Sigmoid colon (tissue), 7 donors: Measurements from ENCODE around the gene MCF2L. TPM values are rescaled to one million over a fixed set of nuclear protein-coding genes. Genes with fewer than 3 reads are reported as not detected.

Experiments used
- DNase-seq: peaks from one replicate; pipeline ENCODE4 v3.0.0-alpha.2; 2019
- H3K27ac ChIP-seq, 4 donors: fragments of 200-600 bp; sonication (generic); one replicate each; pipeline ENCODE4 v1.5.1; 2016 to 2019; ENCODE audit warnings: mild to moderate bottlenecking in 1 of 4
- H3K27me3 ChIP-seq, 3 donors: fragments of 200-600 bp; sonication (generic); one replicate each; pipeline ENCODE4 v1.5.1; 2019; ENCODE audit warnings: mild to moderate bottlenecking in 1 of 3
- H3K36me3 ChIP-seq, 4 donors: fragments of 200-600 bp; sonication (generic); one replicate each; pipeline ENCODE4 v1.5.1; 2016 to 2019
- H3K4me1 ChIP-seq, 4 donors: fragments of 200-600 bp; sonication (generic); one replicate each; pipeline ENCODE4 v1.5.1; 2017 to 2019
- H3K4me3 ChIP-seq, 4 donors: fragments of 200-600 bp; sonication (generic); one replicate each; pipeline ENCODE4 v1.5.1; 2017 to 2019; ENCODE audit warnings: mild to moderate bottlenecking in 2 of 4, moderate library complexity in 1 of 4
- H3K9me3 ChIP-seq, 4 donors: fragments of 200-600 bp in 3 of 4; sonication (generic) in 3 of 4; one replicate each; pipeline versions ENCODE4 v1.5.1 to v1.6.1; 2013 to 2019
- CTCF ChIP-seq, 4 experiments: fragments of 450-650 bp in 3 of 4; fragments of 200-600 bp in 1 of 4; IDR thresholded peaks; one replicate each; pipeline ENCODE4 v1.5.1; 2016 to 2019; ENCODE audit warnings: antibody characterized with exemption in 4 of 4, mild to moderate bottlenecking in 3 of 4, moderate library complexity in 2 of 4
- EP300 ChIP-seq, 4 donors: sonication (generic); formaldehyde crosslinking; IDR thresholded peaks; one replicate each; pipeline ENCODE4 v1.6.1; 2017; ENCODE audit warnings: antibody characterized with exemption in 4 of 4
- POLR2A ChIP-seq, 2 donors: fragments of 450-650 bp; IDR thresholded peaks; one replicate each; pipeline ENCODE4 v1.6.1; 2016; ENCODE audit warnings: antibody characterized with exemption in 2 of 2, mild to moderate bottlenecking in 2 of 2, moderate library complexity in 2 of 2
- POLR2AphosphoS5 ChIP-seq, 4 donors: sonication (generic); formaldehyde crosslinking; IDR thresholded peaks; one replicate each; pipeline ENCODE4 v1.6.1; 2017; ENCODE audit warnings: antibody characterized with exemption in 4 of 4
- WGBS, 2 donors: extraction: QIAGEN DNeasy Blood & Tissue Kit; methylation state at CpG; one replicate each; pipeline ENCODE4 v1.1.7; 2013; 5-methylcytosine and 5-hydroxymethylcytosine counted together
- intact Hi-C: fragments of 100-400 bp; cut with DNase I; formaldehyde crosslinking; loops from one replicate; pipeline ENCODE4 v1.15.1; 2023
- polyA plus RNA-seq, 3 donors: library from polyadenylated mRNA; stranded (reverse); fragments of 200-250 nt; gene quantifications; one replicate each; pipeline ENCODE4 v1.2.3, GENCODE V29; 2013
- total RNA-seq, 4 donors: library from RNA; depleted of rRNA; stranded (reverse); fragments of >200 nt; gene quantifications; one replicate each; pipeline ENCODE4 v1.1.0, GENCODE V29; 2016
- donor health status: healthy with polysubstance abuse.
- donor health status: Bipolar disorder and iron deficiency.
- donor health status: healthy.

MCF2L gene
- total and polyA plus RNA-seq, 7 donors: 7.5 to 59.9 (median 20.2) TPM

GRCh38 chr13:112942689-112943308, 26.2 kb upstream of the MCF2L start:
- DNase-seq: peak; percentile 96
- H3K27ac ChIP-seq: peak overlapping the region; percentile 21 to 70 (median 43)

GRCh38 chr13:112943309-112944125, 25.5 kb upstream of the MCF2L start:
- peaks cover 0 to 2% (median 0%) of the 10 kb centered on the region in 3 donors for H3K27me3 ChIP-seq
- H3K27ac ChIP-seq: peak overlapping the region; percentile 21 to 70 (median 43)
- DNase-seq: peak; percentile 71
- peaks cover 0 to 18% (median 12%) of the 10 kb centered on the region in 4 donors for H3K4me1 ChIP-seq
- 1 to 2% methylated on average over 81 of the region's 81 CpGs for WGBS, 2 donors
- intact Hi-C loops: loop anchor here (2.0 to 5.0 kb wide), 4 partner anchors 84 to 449 kb away; partner anchors contain the start of genes CUL4A and PCID2
- peak overlapping the region; percentile 27 to 68 (median 50) for H3K4me3 ChIP-seq
- H3K36me3 ChIP-seq: no peaks in the 10 kb centered on the region
- TF ChIP-seq CTCF (IDR thresholded peaks at IDR 0.05) (no peak), POLR2A (IDR thresholded peaks at IDR 0.05) (no peak), EP300 (IDR thresholded peaks at IDR 0.05) (no peak), POLR2AphosphoS5 (IDR thresholded peaks at IDR 0.05) (no peak)
- no peaks in the 10 kb centered on the region for H3K9me3 ChIP-seq

More at GRCh38 chr13:112942689-112943308, 26.2 kb upstream of the MCF2L start:
- WGBS, 2 donors: 0 to 1% methylated on average over 18 of the region's 18 CpGs
- H3K4me1 ChIP-seq: peaks cover 0 to 18% (median 12%) of the 10 kb centered on the region in 4 donors
- TF ChIP-seq CTCF (IDR thresholded peaks at IDR 0.05): peak; percentile 74 to 91 (median 86)
- no peak for TF ChIP-seq EP300 (IDR thresholded peaks at IDR 0.05)
- intact Hi-C loops: loop anchor here (5.0 kb wide), 3 partner anchors 85 to 265 kb away; partner anchors contain the start of genes CUL4A and PCID2
- no peaks in the 10 kb centered on the region for H3K9me3 ChIP-seq
- H3K4me3 ChIP-seq: peak overlapping the region in 3 of 4 donors; percentile 47 to 68 (median 54)
- H3K27me3 ChIP-seq: no peaks in the 10 kb centered on the region
- H3K36me3 ChIP-seq: no peaks in the 10 kb centered on the region

GRCh38 chr13:112947796-112948195, 21.2 kb upstream of the MCF2L start:
- H3K27ac ChIP-seq: no peak overlapping the region
- peaks cover 0 to 6% (median 0%) of the 10 kb centered on the region in 3 donors for H3K27me3 ChIP-seq
- peak; percentile 39 for DNase-seq
- TF ChIP-seq POLR2AphosphoS5 (IDR thresholded peaks at IDR 0.05): no peak
- no peak for TF ChIP-seq POLR2A (IDR thresholded peaks at IDR 0.05)
- H3K36me3 ChIP-seq: no peaks in the 10 kb centered on the region
- peaks cover 0 to 15% (median 11%) of the 10 kb centered on the region in 4 donors for H3K4me1 ChIP-seq
- H3K9me3 ChIP-seq: no peaks in the 10 kb centered on the region
- WGBS, 2 donors: 90% methylated on average over 4 of the region's 4 CpGs
- no peak overlapping the region for H3K4me3 ChIP-seq
- intact Hi-C loops: no loop called here

- Histone ChIP-seq H3K4me1 (no peaks in the 10 kb centered on the region), H3K4me3 (no peak overlapping the region), H3K27me3 (peaks cover 0 to 6% (median 0%) of the 10 kb centered on the region in 3 donors), H3K9me3 (no peaks in the 10 kb centered on the region), H3K36me3 (no peaks in the 10 kb centered on the region), H3K27ac (no peak overlapping the region)
- intact Hi-C loops: no loop called here
- TF ChIP-seq CTCF (IDR thresholded peaks at IDR 0.05) (no peak), EP300 (IDR thresholded peaks at IDR 0.05) (no peak), POLR2AphosphoS5 (IDR thresholded peaks at IDR 0.05) (no peak), POLR2A (IDR thresholded peaks at IDR 0.05) (no peak)
- WGBS, 2 donors: 33 to 77% methylated on average over 9 of the region's 9 CpGs
- DNase-seq: peak; percentile 38
Measured at GRCh38 chr13:112951674-112952371, 17.2 kb upstream of the MCF2L start.
